ENCODE results near the gene CAV2.
"Not testable (repeated sequence)": the region's sequence is repeated elsewhere in the genome, so short reads cannot be mapped to it uniquely, and the experiment has no call there.

CAV2 gene

GRCh38 chr7:116499168-116500077 is at the start of gene CAV2:
CAV2 (plus strand) TSS chr7:116499738; CDS start chr7:116499782, 44 bp downstream.
- no peak for DNase-seq (ENCODE audit: low read depth)

GRCh38 chr7:116449950-116450349 is 49.6 kb upstream of the CAV2 start:
- DNase-seq (ENCODE audit: low read depth), result no peak

- no peak for DNase-seq (ENCODE audit: low read depth)
Observed at GRCh38 chr7:116451957-116452729, 47.4 kb upstream of the CAV2 start.

GRCh38 chr7:116454377-116454776 is 45.2 kb upstream of the CAV2 start:
- no peak for DNase-seq (ENCODE audit: low read depth)

- no peak for DNase-seq (ENCODE audit: low read depth)
Observed at GRCh38 chr7:116455009-116455408, 44.5 kb upstream of the CAV2 start.

- no peak for DNase-seq (ENCODE audit: low read depth)
Observed at GRCh38 chr7:116455499-116455898, 44.0 kb upstream of the CAV2 start.

GRCh38 chr7:116461500-116461899 is 38.0 kb upstream of the CAV2 start:
- no peak for DNase-seq (ENCODE audit: low read depth)

- DNase-seq (ENCODE audit: low read depth), result no peak
Observed at GRCh38 chr7:116463956-116464355, 35.6 kb upstream of the CAV2 start.

- no peak for DNase-seq (ENCODE audit: low read depth)
Observed at GRCh38 chr7:116464375-116464774, 35.2 kb upstream of the CAV2 start.

GRCh38 chr7:116465125-116465524 is 34.4 kb upstream of the CAV2 start:
- no peak for DNase-seq (ENCODE audit: low read depth)

GRCh38 chr7:116468534-116468933 is 31.0 kb upstream of the CAV2 start:
- no peak for DNase-seq (ENCODE audit: low read depth)

GRCh38 chr7:116477625-116478024 is 21.9 kb upstream of the CAV2 start:
- DNase-seq (ENCODE audit: low read depth), result no peak

- DNase-seq (ENCODE audit: low read depth), result no peak
Observed at GRCh38 chr7:116478834-116479233, 20.7 kb upstream of the CAV2 start.

- DNase-seq (ENCODE audit: low read depth), result no peak
Observed at GRCh38 chr7:116483271-116483942, 16.1 kb upstream of the CAV2 start.

GRCh38 chr7:116484389-116484788 is 15.1 kb upstream of the CAV2 start:
- DNase-seq (ENCODE audit: low read depth), result not testable (repeated sequence)

GRCh38 chr7:116487907-116488521 is 11.5 kb upstream of the CAV2 start:
- no peak for DNase-seq (ENCODE audit: low read depth)

- DNase-seq (ENCODE audit: low read depth), result no peak
Observed at GRCh38 chr7:116490351-116490750, 9.2 kb upstream of the CAV2 start.

GRCh38 chr7:116491887-116492653 is 7.5 kb upstream of the CAV2 start:
- no peak for DNase-seq (ENCODE audit: low read depth)

- no peak for DNase-seq (ENCODE audit: low read depth)
Observed at GRCh38 chr7:116492654-116493109, 6.9 kb upstream of the CAV2 start.

GRCh38 chr7:116493449-116493848 is 6.1 kb upstream of the CAV2 start:
- DNase-seq (ENCODE audit: low read depth), result no peak

GRCh38 chr7:116494472-116494871 is 5.1 kb upstream of the CAV2 start:
- DNase-seq (ENCODE audit: low read depth), result no peak
